RWPE2 (cell line): Measurements from ENCODE around the gene EPC1.

ENCODE experiments used
- ATAC-seq: fragments of 200-7000 bp; cut with Tn5 transposase; 3 replicates; pipeline ENCODE4 v1.9.1; 2021; ENCODE audit warnings: low read depth
- DNase-seq: peaks from one replicate; pipeline ENCODE4 v3.0.0-alpha.2; 2020; ENCODE audit warnings: low spot score
- H3K27ac ChIP-seq: fragments of 450-650 bp; 2 replicates; pipeline ENCODE4 v1.5.1; 2017; ENCODE audit warnings: mild to moderate bottlenecking; ENCODE audit not compliant: poor library complexity, severe bottlenecking
- H3K27me3 ChIP-seq: fragments of 250-450 bp; sonication (Bioruptor Pico); 2 replicates; pipeline ENCODE4 v1.5.1; 2021; ENCODE audit warnings: mild to moderate bottlenecking, moderate library complexity; ENCODE audit not compliant: insufficient read depth, poor library complexity, severe bottlenecking
- H3K36me3 ChIP-seq: fragments of 250-450 bp; sonication (Bioruptor Pico); 2 replicates; pipeline ENCODE4 v1.5.1; 2020; ENCODE audit warnings: low read depth, mild to moderate bottlenecking, moderate library complexity
- H3K4me1 ChIP-seq: fragments of 250-450 bp; sonication (Bioruptor Pico); 2 replicates; pipeline ENCODE4 v1.5.1; 2021; ENCODE audit warnings: mild to moderate bottlenecking, moderate library complexity; ENCODE audit not compliant: insufficient read depth, poor library complexity, severe bottlenecking
- H3K4me3 ChIP-seq: fragments of 250-450 bp; sonication (Bioruptor Pico); 2 replicates; pipeline ENCODE4 v1.5.1; 2021; ENCODE audit warnings: mild to moderate bottlenecking, moderate library complexity; ENCODE audit not compliant: severe bottlenecking
- H3K9me3 ChIP-seq: fragments of 250-450 bp; sonication (Bioruptor Pico); 2 replicates; pipeline ENCODE4 v1.5.1; 2021; ENCODE audit warnings: mild to moderate bottlenecking, moderate library complexity; ENCODE audit not compliant: severe bottlenecking
- TF ChIP-seq, protein P1 (sequence below): fragments of 450-650 bp; IDR thresholded peaks from one replicate; pipeline ENCODE4 v1.5.1; 2017; ENCODE audit warnings: mild to moderate bottlenecking, moderate library complexity; ENCODE audit not compliant: poor library complexity, severe bottlenecking

Gene EPC1

DNA sequence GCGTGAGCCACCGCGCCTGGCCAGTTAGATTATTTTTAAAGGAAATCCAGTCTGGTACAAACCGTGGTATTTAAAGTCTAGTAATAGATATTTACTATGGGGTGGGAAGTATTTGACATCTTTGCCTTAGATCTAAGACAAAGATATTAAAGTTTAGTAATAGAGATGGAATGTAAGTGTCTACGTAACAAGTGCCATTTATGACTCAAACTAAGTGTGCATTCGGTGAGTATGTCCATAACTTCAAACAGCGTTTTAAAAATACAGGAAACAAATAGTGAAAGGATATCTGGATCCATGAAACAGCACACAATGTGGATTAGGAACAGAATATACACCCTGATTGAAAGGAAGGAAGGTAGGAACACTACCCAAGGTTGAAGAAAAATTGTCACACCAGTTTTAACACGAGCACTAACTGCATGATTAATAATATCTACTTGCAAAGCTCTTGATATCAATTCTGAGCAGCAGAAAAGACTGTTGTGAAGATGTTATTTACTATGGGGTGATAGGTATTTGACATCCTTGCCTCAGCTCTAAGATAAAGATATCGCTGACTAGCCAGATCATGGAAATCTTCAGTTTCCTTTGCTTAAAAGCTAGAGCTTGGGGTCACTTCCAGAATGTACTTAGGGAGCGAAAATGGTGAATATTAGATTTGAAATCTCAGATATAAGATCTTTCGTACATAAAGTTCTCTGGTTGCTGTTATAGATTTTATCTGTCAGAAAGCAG, 48.7 kb downstream of the EPC1 start:
- Histone ChIP-seq H3K27me3 (no peaks in the 10 kb centered on the region), H3K4me3 (no peak overlapping the region), H3K4me1 (peaks cover 18% of the 10 kb centered on the region), H3K9me3 (no peaks in the 10 kb centered on the region), H3K27ac (peak overlapping the region; percentile 85), H3K36me3 (peaks cover 11% of the 10 kb centered on the region)
- TF ChIP-seq, protein P1, sequence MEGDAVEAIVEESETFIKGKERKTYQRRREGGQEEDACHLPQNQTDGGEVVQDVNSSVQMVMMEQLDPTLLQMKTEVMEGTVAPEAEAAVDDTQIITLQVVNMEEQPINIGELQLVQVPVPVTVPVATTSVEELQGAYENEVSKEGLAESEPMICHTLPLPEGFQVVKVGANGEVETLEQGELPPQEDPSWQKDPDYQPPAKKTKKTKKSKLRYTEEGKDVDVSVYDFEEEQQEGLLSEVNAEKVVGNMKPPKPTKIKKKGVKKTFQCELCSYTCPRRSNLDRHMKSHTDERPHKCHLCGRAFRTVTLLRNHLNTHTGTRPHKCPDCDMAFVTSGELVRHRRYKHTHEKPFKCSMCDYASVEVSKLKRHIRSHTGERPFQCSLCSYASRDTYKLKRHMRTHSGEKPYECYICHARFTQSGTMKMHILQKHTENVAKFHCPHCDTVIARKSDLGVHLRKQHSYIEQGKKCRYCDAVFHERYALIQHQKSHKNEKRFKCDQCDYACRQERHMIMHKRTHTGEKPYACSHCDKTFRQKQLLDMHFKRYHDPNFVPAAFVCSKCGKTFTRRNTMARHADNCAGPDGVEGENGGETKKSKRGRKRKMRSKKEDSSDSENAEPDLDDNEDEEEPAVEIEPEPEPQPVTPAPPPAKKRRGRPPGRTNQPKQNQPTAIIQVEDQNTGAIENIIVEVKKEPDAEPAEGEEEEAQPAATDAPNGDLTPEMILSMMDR: no peak
- DNase-seq: no peak
- peak; percentile 97 for ATAC-seq

DNA sequence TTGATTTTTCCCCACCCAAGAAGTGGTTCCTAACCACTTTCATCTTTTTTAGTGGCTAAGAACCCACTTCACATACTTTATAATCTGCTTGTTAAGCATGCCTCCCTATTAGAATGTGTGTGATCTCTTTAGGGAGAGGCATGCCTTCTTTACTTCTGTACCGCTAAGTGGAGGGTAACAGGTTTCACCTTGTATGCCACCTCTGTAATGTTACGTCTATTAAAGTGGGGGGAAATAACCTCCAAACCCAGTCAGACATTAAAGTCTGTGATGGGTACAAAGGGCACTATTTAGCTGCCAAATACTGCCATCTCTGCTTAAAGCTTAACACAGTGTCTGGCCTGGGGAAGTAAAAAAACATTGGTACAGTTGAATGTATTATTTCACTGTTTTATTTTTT, 51.9 kb downstream of the EPC1 start:
- Histone ChIP-seq H3K4me1 (peaks cover 18% of the 10 kb centered on the region), H3K4me3 (no peak overlapping the region), H3K36me3 (peaks cover 36% of the 10 kb centered on the region), H3K27me3 (no peaks in the 10 kb centered on the region), H3K9me3 (no peaks in the 10 kb centered on the region), H3K27ac (no peak overlapping the region)
- DNase-seq: no peak
- TF ChIP-seq, protein P1: no peak
- ATAC-seq: no peak

DNA sequence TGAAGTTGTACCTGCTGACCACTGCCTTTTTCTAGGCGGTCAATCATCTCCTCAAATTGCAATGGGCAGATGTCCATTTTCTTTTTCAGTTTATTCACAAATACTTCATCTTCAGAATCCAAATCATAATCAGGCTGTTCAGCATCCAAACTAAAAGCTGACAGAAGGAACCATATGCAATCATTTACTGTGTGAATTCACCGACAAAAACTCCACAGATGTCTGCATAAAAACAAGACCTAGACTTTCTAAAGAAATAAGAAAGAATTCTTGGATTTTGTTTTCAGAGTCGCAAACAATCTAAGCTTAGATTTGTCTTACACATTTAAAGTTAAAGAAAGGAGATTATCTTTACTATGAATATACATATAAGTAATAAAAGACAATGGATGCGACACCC, 53.4 kb downstream of the EPC1 start:
- no peak overlapping the region for H3K27ac ChIP-seq
- TF ChIP-seq, protein P1: no peak
- H3K36me3 ChIP-seq: peaks cover 45% of the 10 kb centered on the region
- peaks cover 14% of the 10 kb centered on the region for H3K4me1 ChIP-seq
- H3K27me3 ChIP-seq: no peaks in the 10 kb centered on the region
- no peaks in the 10 kb centered on the region for H3K9me3 ChIP-seq
- ATAC-seq (no peak), DNase-seq (no peak)
- no peak overlapping the region for H3K4me3 ChIP-seq

DNA sequence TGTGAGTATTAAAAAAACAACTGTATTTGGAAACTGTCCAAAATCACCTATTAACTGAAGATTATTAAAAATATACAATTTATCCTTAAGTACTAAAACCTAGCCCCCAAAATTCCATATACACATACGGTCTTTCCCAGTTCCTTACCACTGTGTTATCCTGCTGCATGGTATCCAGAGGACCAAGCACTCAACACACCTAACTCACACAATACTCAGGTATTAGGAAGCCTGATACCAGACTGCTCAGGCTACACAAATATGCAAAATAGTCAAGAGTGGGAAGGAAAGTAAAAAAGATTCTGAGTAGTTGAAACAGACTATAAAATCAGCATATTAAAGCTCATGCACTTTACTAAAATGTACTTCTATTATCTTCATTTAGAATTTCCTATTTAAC, 67.2 kb downstream of the EPC1 start:
- H3K27me3 ChIP-seq: no peaks in the 10 kb centered on the region
- no peak overlapping the region for H3K4me3 ChIP-seq
- TF ChIP-seq, protein P1: no peak
- no peak overlapping the region for H3K27ac ChIP-seq
- H3K4me1 ChIP-seq: no peaks in the 10 kb centered on the region
- ATAC-seq (no peak), DNase-seq (no peak)
- H3K36me3 ChIP-seq: peaks cover 42% of the 10 kb centered on the region
- H3K9me3 ChIP-seq: no peaks in the 10 kb centered on the region

DNA sequence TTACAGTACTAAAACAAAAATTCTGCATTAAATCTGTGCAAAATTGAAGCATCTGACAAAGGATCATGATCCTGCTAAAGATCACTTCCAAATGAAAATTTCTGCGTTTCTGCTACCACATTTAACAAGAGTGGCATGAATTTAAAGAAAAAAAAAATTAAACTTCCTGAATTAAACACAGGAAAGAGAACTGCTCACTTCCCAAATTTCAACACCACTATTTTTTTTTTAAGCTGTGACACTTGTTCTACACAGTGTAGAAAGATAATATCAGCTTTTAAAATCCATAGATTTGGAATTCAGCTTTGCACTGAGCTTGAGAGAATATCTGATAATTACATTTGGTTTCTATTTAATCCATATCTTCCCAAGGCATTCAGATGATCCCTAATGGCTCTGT, 73.6 kb downstream of the EPC1 start:
- ATAC-seq: no peak
- peaks cover 72% of the 10 kb centered on the region for H3K36me3 ChIP-seq

More for the DNA sequence above, 73.6 kb downstream of the EPC1 start:
- Histone ChIP-seq H3K27me3 (no peaks in the 10 kb centered on the region), H3K27ac (no peak overlapping the region), H3K9me3 (no peaks in the 10 kb centered on the region), H3K4me3 (no peak overlapping the region), H3K4me1 (no peaks in the 10 kb centered on the region)
- TF ChIP-seq, protein P1: no peak
- no peak for DNase-seq
